Measurements from ENCODE around the gene TMEM178B.

GRCh38 chr7:141153231-141153630, 79.4 kb downstream of the TMEM178B start:
- TF ChIP-seq CTCF (conservative IDR thresholded peaks at IDR 0.05) (no peak), EZH2 (IDR thresholded peaks at IDR 0.05; ENCODE audit: low read depth) (no peak)

Data from PC-9 (cell line).